GM18520 (cell line): ENCODE measurements around the gene ARHGEF25.
A peak's percentile ranks its signal among the peaks of the same experiment; 100 is the strongest.
"Not testable (repeated sequence)": the region's sequence is repeated elsewhere in the genome, so short reads cannot be mapped to it uniquely, and the experiment has no call there.

Source experiments
- ATAC-seq: cut with Tn5 transposase; IDR thresholded peaks from one replicate; pipeline ENCODE4 v1.9.1; 2021; ENCODE audit not compliant: unreplicated experiment

ARHGEF25 gene

DNA sequence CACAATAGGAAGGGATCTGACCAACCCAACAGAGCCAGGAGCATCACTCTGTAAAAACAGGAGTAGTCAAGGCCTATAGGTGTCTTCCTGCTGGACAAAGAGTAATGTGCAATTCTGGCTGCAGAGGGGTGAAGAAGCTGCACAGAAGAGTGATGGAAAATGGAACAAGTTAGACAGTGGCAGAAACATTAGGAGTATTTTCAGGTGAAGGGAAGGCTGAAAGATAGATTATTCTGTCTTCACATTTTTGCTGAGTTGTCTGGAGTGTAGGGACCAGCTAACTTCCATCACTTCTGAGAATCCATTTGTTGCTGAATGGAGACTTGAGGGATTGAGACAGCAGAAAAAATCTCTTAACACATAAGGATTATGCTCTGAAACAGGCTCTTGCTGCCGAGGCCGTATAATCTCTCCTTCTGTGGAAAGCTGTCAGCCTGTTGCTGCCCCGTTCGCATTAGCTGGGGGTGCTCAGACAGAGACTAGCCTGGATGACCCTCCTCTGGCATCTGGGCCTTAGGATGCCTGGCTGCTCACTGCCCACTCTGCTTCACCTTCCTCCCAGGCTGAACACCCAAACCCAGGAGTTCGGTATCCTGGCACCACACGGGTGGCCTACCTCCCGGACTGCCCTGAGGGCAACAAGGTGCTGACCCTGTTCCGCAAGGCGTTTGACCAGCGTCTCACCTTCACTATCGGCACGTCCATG lies 3.1 kb upstream of the ARHGEF25 start:
- ATAC-seq: no peak

- no peak for ATAC-seq
Observed at GRCh38 chr12:57609101-57609780, 2.0 kb upstream of the ARHGEF25 start.

DNA sequence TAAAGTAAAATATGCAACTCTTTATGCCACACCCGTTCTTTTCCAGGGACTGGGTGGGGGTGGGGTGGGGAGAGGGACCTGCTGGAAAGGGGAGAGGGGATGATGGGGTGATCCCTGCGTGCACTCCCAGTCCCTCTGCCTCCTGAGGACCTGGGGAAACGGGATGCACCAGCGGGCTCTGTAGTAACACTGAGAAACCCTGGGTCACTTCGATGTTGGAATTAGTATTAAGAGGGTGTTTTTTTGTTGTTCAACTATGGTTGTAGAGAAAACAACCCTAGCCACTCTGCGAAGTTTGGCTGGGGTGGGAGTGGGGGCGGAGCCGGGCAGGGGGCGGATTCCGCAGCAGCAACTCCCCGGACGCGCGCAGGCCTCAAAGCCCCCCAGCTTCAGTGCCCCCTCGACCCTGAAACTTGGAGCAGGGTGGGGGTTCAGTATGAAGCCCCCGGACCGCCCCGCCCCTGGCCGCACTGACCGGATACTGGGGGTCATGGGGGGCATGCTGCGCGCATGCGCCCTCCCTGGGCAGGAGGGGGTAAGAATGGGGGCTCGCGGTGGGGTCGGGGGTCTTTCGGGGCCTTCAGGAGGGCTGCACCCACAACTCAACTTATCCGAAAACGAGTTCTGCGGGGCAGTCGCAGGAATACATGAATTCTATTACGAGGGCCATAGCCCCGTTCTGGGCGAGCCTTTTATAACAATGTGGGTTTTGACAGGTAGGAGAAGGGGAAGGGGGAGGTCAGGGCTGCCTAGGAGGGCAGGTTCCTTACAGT lies 1.3 kb upstream of the ARHGEF25 start:
- no peak for ATAC-seq

- no peak for ATAC-seq
Observed at GRCh38 chr12:57610554-57611107, 604 bp upstream of the ARHGEF25 start.

DNA sequence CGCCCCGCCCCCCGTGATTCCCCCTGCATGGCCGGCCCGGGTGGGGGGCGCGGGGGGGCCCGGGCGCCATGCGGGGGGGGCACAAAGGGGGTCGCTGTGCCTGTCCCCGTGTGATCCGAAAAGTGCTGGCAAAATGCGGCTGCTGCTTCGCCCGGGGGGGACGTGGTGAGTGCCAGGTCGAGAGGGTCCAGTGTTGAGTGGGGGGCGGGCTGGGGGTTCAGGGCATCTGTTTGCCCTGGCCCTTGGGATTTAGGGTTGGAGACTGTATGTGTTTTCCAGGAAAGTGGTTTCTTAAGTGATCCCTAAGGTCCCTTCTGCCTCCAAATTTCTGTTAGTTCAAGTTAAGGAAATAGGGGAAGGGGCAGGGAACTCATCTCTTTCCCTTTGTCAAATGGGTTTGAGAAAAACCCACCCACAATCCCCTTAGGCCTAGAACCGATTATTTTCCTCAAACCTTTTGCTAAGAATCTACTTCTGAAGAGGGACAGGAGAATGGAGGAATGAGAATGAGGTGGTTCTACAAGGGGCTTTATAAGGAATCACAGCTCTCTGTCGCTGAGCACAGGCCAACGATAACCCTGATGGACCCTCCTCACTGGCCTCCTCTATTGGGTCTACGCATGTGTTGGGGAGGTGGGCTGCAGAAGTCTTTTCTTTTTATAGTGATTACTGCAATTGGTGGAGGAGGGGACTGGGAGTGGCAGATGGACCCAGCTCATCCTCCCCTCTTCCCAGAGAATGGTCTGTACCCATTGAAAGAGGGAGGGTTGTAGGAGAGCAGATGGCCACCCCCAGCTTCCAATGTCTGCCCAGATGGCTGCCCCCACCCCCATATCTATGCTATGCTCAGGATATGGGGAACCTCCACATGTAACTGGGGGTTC lies 834 bp downstream of the ARHGEF25 start:
- ATAC-seq: no peak

- no peak for ATAC-seq
Observed at GRCh38 chr12:57612711-57613426, 1.6 kb downstream of the ARHGEF25 start.

DNA sequence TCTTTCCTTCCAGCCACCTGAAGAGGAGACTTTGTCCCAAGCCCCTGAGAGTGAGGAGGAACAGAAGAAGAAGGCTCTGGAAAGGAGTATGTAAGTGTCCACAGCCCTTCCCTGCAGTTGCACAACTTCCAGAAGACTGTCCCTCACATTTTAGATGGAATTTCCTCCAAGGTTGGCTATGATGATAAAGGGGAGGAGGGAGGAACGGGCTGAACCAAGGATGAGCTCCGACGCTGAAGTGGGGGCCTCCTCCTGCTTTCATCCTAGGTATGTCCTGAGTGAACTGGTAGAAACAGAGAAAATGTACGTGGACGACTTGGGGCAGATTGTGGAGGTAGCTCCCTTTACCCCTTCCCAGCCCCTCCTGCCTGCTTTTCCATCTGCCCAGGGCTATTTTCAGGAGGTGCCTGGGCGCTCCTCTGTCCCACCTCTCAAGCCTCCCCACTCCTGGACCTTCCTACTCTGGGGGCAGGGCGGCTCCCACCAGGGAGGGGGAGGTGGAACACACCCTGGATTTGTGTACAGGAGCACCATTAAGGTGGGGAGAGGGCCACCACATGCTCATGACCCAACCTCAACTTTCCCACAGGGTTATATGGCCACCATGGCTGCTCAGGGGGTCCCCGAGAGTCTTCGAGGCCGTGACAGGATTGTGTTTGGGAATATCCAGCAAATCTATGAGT lies 2.3 kb downstream of the ARHGEF25 start:
- ATAC-seq: no peak

- ATAC-seq: peak; percentile 51
Observed at GRCh38 chr12:57614178-57614947, 3.1 kb downstream of the ARHGEF25 start.

GRCh38 chr12:57614948-57615500 lies 3.8 kb downstream of the ARHGEF25 start:
- ATAC-seq: no peak

- ATAC-seq: no peak
Observed at GRCh38 chr12:57615637-57616036, 4.4 kb downstream of the ARHGEF25 start.

GRCh38 chr12:57616383-57617101 lies 5.3 kb downstream of the ARHGEF25 start:
- ATAC-seq: no peak

DNA sequence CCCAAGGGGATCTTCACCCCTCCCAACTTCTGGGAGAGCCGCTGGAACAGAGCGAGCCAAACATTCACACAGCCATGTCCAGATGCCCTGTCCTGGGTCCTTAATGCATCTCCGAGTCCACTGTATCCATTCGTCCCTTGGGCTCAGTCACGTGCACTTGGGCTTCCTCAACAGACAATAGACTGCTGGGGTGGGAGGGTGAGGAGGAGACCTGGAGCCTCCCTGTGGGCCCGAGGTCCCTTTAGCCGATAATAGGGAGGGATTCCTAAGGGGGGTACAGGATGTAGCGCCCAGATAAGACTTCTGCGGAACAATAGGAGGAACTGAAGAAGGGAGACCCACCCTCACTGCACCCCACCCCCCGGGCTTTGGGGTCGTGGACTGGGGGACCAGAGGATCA lies 6.7 kb downstream of the ARHGEF25 start:
- no peak for ATAC-seq

- not testable (repeated sequence) for ATAC-seq
Observed at GRCh38 chr12:57618431-57618830, 7.2 kb downstream of the ARHGEF25 start.

DNA sequence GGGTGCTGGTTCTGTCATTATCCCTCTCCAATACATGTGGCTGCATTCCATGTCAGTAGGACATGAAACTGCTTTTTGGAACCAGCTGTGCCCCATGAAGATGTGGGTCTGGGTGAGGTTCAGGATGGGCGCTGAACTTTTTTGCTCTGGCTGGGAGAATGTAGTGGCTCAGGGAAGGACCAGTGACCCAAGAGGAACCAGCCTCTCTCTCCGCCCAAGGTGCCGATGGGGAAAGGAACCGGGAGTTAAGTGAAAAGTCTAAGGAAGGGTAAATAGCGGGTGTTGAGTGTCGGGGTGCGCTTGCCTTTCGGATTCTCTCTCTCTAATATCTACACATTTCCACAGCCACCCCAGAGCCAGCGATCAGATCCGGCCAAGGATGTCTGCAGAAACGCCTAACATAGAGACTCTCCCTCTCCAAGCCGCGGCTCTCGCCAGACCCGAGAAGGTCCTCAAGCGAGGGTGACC lies 7.8 kb downstream of the ARHGEF25 start:
- no peak for ATAC-seq

DNA sequence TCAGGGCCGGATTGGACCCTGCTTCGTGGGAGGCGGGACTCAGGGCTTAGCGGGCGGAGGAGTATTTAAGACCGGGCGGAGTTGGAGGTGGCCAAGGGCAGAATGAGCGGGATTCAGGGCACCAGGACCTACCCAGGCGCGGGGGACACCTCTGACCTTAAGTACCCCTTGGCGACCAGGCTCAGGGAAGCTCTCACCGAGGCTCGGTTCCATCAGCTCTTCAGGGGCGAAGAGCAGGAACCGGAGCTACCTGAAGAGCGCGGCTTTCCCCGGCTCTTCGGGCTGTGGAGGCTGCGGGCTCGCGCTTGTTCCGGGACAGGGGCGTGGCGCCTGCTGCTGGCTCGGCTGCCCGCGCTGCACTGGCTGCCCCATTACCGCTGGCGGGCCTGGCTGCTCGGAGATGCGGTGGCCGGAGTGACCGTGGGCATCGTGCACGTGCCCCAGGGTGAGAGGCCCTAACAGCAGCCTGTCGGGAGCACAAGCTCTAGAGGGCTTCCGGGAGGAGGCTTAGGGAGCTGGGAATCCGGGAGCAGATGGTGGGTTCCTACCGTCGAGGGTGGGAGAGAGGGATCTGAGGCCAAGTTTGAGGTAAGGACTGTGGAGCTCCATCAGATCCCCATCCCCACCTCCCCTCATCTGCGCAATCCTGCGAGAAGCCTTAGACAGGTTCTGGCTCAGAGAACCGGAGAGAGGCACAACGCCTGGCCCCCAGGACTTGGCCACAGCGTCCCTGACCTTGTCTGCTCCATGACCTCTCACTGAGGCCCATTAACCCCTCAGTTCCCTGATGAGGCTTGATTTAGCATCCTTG lies 8.4 kb downstream of the ARHGEF25 start:
- no peak for ATAC-seq

- ATAC-seq: no peak
Observed at GRCh38 chr12:57620245-57620935, 9.2 kb downstream of the ARHGEF25 start.
